ENCODE measurements around the gene RAD51B. TPM values are rescaled to one million over a fixed set of nuclear protein-coding genes. Genes with fewer than 3 reads are reported as not detected.

RAD51B gene
- polyA plus RNA-seq, 3 donors: 3.6 to 11.6 (median 9.4) TPM

DNA sequence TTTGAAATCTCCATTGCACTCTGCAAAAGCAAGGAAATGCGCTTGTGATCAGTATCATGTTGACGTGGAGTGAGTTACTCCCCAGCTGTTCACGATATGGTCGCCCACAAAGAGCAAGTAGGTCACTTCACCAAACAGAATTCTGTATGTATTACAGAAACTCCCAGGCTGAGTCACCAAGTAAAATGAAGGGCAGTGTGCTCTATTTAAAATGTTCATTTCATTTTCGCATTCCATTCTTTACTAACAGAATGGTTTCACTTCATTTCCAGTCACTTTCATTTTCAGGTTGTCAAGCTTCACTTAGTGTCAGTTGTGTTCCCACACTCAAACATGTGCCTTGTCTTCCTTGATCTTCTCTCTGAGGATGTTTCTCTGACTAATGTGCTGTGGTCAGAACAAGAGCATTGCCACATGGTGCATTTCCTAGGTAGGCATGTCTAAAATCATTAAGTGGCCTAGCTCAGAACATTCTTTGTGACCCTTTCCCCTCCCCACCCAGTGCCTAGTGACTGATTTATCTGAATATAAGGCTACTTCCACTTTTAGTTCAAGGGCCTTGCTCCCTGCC lies 391.2 kb downstream of the RAD51B start:
- Mint-ChIP-seq H3K27ac (peak overlapping the region; percentile 87 to 98 (median 94)), H3K4me1 (peaks cover 34% of the 10 kb centered on the region), H3K36me3 (no peaks in the 10 kb centered on the region), H3K27me3 (ENCODE audit: low read depth in 3 of 3) (no peaks in the 10 kb centered on the region), H3K4me3 (peak overlapping the region; percentile 70 to 86), H3K9me3 (no peaks in the 10 kb centered on the region)
- no peaks in the 10 kb centered on the region for H4K20me1 ChIP-seq (ENCODE audit: insufficient read depth, low read length)
- peak overlapping the region in 1 of 2 donors; percentile 88 for H3K27ac ChIP-seq (ENCODE audit: low read depth in 1 of 2, low read length in 2 of 2)
- H3K36me3 ChIP-seq (replicated peaks in 1 of 2; ENCODE audit: control insufficient read depth in 1 of 2, insufficient read depth in 2 of 2, low read length in 2 of 2): no peaks in the 10 kb centered on the region
- peak overlapping the region; percentile 64 for H2AFZ ChIP-seq (ENCODE audit: insufficient read depth, low read depth, low read length, poor library complexity, severe bottlenecking)
- TF ChIP-seq, protein P1, sequence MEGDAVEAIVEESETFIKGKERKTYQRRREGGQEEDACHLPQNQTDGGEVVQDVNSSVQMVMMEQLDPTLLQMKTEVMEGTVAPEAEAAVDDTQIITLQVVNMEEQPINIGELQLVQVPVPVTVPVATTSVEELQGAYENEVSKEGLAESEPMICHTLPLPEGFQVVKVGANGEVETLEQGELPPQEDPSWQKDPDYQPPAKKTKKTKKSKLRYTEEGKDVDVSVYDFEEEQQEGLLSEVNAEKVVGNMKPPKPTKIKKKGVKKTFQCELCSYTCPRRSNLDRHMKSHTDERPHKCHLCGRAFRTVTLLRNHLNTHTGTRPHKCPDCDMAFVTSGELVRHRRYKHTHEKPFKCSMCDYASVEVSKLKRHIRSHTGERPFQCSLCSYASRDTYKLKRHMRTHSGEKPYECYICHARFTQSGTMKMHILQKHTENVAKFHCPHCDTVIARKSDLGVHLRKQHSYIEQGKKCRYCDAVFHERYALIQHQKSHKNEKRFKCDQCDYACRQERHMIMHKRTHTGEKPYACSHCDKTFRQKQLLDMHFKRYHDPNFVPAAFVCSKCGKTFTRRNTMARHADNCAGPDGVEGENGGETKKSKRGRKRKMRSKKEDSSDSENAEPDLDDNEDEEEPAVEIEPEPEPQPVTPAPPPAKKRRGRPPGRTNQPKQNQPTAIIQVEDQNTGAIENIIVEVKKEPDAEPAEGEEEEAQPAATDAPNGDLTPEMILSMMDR (IDR thresholded peaks at IDR 0.05): no peak
- no peaks in the 10 kb centered on the region for H3K27me3 ChIP-seq (ENCODE audit: control insufficient read depth in 2 of 2, insufficient read depth in 2 of 2, low read length in 2 of 2)
- DNase-seq: peak; percentile 89 to 95 (median 92)
- WGBS (ENCODE audit: insufficient coverage): no CpG with 5 or more reads among the region's 5 CpGs
- peak overlapping the region; percentile 31 to 73 (median 64) for H3K4me3 ChIP-seq (replicated peaks in 1 of 3; ENCODE audit: low read depth in 2 of 3, low read length in 3 of 3)
- H3K9ac ChIP-seq (ENCODE audit: insufficient read depth, low read length, poor library complexity, severe bottlenecking): peak overlapping the region; percentile 49
- H3K79me2 ChIP-seq (ENCODE audit: insufficient read depth, low read length): no peaks in the 10 kb centered on the region
- intact Hi-C loops (cut with micrococcal nuclease): loop anchor here (10.0 kb wide), 3 partner anchors 246 to 584 kb away; partner anchors contain the start of genes ZFP36L1 (in 2 of the 2), RAD51B (in 1 of the 2) and ZFYVE26 (in 1 of the 2)
- H3K9me3 ChIP-seq (replicated peaks in 1 of 2; ENCODE audit: control insufficient read depth in 1 of 2, insufficient read depth in 1 of 2, low read length in 2 of 2): no peaks in the 10 kb centered on the region
- H3K4me2 ChIP-seq (replicated peaks; ENCODE audit: extremely low read depth, low read length, poor library complexity, severe bottlenecking): peak overlapping the region; percentile 75
- H3K4me1 ChIP-seq (ENCODE audit: control insufficient read depth in 1 of 2, insufficient read depth in 2 of 2, low read length in 2 of 2): peaks cover 25 to 28% of the 10 kb centered on the region in 2 donors

DNA sequence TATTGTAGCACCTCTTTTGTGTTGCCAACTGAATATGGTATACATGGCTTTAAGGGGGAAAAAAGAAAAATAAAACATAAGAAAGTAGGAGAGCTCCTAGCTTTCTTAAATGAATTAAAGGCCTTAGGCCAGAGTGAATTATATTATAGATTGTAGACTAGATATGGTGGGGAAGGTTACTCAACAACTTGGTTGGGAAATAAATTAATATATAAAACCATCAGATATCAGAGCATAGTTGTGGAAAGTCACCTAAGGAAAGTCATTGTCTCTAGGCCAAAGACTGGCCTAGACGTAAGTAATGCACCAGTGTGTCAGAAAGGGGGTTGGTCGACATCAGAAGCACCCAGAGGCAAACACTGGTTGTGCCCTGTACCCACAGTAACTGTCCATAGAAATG lies 391.8 kb downstream of the RAD51B start:
- DNase-seq: no peak
- peak overlapping the region; percentile 87 to 98 (median 94) for H3K27ac Mint-ChIP-seq
- Histone ChIP-seq H3K79me2 (ENCODE audit: insufficient read depth, low read length) (no peaks in the 10 kb centered on the region), H3K4me2 (replicated peaks; ENCODE audit: extremely low read depth, low read length, poor library complexity, severe bottlenecking) (peak overlapping the region; percentile 75), H2AFZ (ENCODE audit: insufficient read depth, low read depth, low read length, poor library complexity, severe bottlenecking) (no peak overlapping the region), H3K36me3 (replicated peaks in 1 of 2; ENCODE audit: control insufficient read depth in 1 of 2, insufficient read depth in 2 of 2, low read length in 2 of 2) (no peaks in the 10 kb centered on the region), H3K27ac (ENCODE audit: low read depth in 1 of 2, low read length in 2 of 2) (peak overlapping the region in 1 of 2 donors; percentile 88), H4K20me1 (ENCODE audit: insufficient read depth, low read length) (no peaks in the 10 kb centered on the region), H3K9me3 (replicated peaks in 1 of 2; ENCODE audit: control insufficient read depth in 1 of 2, insufficient read depth in 1 of 2, low read length in 2 of 2) (no peaks in the 10 kb centered on the region), H3K4me1 (ENCODE audit: control insufficient read depth in 1 of 2, insufficient read depth in 2 of 2, low read length in 2 of 2) (peaks cover 28 to 32% of the 10 kb centered on the region in 2 donors), H3K9ac (ENCODE audit: insufficient read depth, low read length, poor library complexity, severe bottlenecking) (no peak overlapping the region), H3K27me3 (ENCODE audit: control insufficient read depth in 2 of 2, insufficient read depth in 2 of 2, low read length in 2 of 2) (no peaks in the 10 kb centered on the region), H3K4me3 (replicated peaks in 1 of 3; ENCODE audit: low read depth in 2 of 3, low read length in 3 of 3) (peak overlapping the region in 1 of 3 experiments; percentile 73)
- peaks cover 38% of the 10 kb centered on the region for H3K4me1 Mint-ChIP-seq
- TF ChIP-seq, protein P1 (IDR thresholded peaks at IDR 0.05): no peak
- no peak overlapping the region for H3K4me3 Mint-ChIP-seq
- H3K9me3 Mint-ChIP-seq: no peaks in the 10 kb centered on the region
- intact Hi-C loops (cut with micrococcal nuclease): loop anchor here (10.0 kb wide), 3 partner anchors 247 to 583 kb away; partner anchors contain the start of genes ZFP36L1 (in 2 of the 2), RAD51B (in 1 of the 2) and ZFYVE26 (in 1 of the 2)
- H3K27me3 Mint-ChIP-seq (ENCODE audit: low read depth in 3 of 3): no peaks in the 10 kb centered on the region
- H3K36me3 Mint-ChIP-seq: no peaks in the 10 kb centered on the region
- WGBS (ENCODE audit: insufficient coverage): 100% methylated on average over 2 of the region's 2 CpGs
